ENCODE results near the gene TSACC. TPM values are rescaled to one million over a fixed set of nuclear protein-coding genes. Genes with fewer than 3 reads are reported as not detected.

TSACC gene
- total RNA-seq, 1 experiment from 2014 or later = 1.8 TPM

- BruUV-seq (replicated peaks) = no TSS peak
- peaks cover 52% of the 10 kb centered on the region for H3K27me3 Mint-ChIP-seq (ENCODE audit: insufficient read depth, unreplicated experiment)
- H3K9me3 Mint-ChIP-seq (ENCODE audit: unreplicated experiment) = no peaks in the 10 kb centered on the region
- POLR2A ChIA-PET = no interaction called here
- H3K4me1 Mint-ChIP-seq (ENCODE audit: insufficient read depth, unreplicated experiment) = peaks cover 7% of the 10 kb centered on the region
- no peak overlapping the region for H3K4me3 Mint-ChIP-seq (ENCODE audit: unreplicated experiment)
- peaks cover 6% of the 10 kb centered on the region for H3K36me3 Mint-ChIP-seq (ENCODE audit: insufficient read depth, unreplicated experiment)
- intact Hi-C loops (cut with micrococcal nuclease) = loop anchor here (1.0 kb wide), 1 partner anchor 87 kb away; no protein-coding TSS in a partner anchor
- DNase-seq (ENCODE audit: unreplicated experiment) = no peak
- TF ChIP-seq CTCF (IDR thresholded peaks at IDR 0.05; ENCODE audit: unreplicated experiment) = no peak
- CTCF ChIA-PET = interaction anchor here (0.7 to 10.3 kb wide), 19 partner anchors 9 to 269 kb away, joined by 3 to 121 read pairs (median 4); partner anchors contain the start of gene RHBG
- no peak overlapping the region for H3K27ac Mint-ChIP-seq (ENCODE audit: low read depth, unreplicated experiment)
These were observed 19.7 kb downstream of the TSACC start for GRCh38 chr1:156357977-156358376.

DNA sequence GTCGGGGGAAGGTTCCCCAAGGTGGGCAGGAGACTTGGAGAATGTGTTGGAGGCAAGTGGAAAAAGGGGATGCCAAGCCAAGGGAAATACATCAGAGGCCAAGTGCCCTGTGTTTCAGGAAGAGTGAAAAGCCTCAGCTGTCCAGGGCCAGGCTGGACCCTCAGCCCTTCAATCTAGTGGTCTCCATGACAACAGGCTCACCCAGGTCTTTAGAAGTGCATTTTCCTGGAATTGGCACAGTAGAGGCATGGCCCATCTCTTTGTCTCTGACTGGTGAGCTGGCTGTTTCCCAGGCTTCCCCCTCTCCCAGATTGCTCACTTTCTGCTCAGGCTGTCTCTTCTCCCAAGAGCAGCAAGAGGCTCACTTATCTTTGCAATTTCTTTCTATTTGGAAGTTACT, 20.3 kb downstream of the TSACC start:
- CTCF ChIA-PET = interaction anchor here (0.5 to 10.3 kb wide), 29 partner anchors 8 to 934 kb away, joined by 3 to 121 read pairs (median 4); partner anchors contain the start of gene RHBG

GRCh38 chr1:156359249-156359648, 20.9 kb downstream of the TSACC start:
- ChIA-PET POLR2A (interaction anchor here (0.6 to 1.3 kb wide), 4 partner anchors 11 to 213 kb away, joined by 3 to 6 read pairs (median 4); partner anchors contain the start of genes CCT3, IQGAP3 and TSACC), CTCF (interaction anchor here (0.5 to 10.3 kb wide), 23 partner anchors 9 to 934 kb away, joined by 3 to 121 read pairs (median 4); partner anchors contain the start of gene RHBG)
- TF ChIP-seq CTCF (IDR thresholded peaks at IDR 0.05; ENCODE audit: unreplicated experiment) = no peak

More for the DNA sequence above, 20.3 kb downstream of the TSACC start:
- no peak overlapping the region for H3K4me3 Mint-ChIP-seq (ENCODE audit: unreplicated experiment)
- TF ChIP-seq CTCF (IDR thresholded peaks at IDR 0.05; ENCODE audit: unreplicated experiment) = no peak
- intact Hi-C loops (cut with micrococcal nuclease) = no loop called here
- H3K4me1 Mint-ChIP-seq (ENCODE audit: insufficient read depth, unreplicated experiment) = peaks cover 7% of the 10 kb centered on the region
- H3K36me3 Mint-ChIP-seq (ENCODE audit: insufficient read depth, unreplicated experiment) = peaks cover 6% of the 10 kb centered on the region
- no peaks in the 10 kb centered on the region for H3K9me3 Mint-ChIP-seq (ENCODE audit: unreplicated experiment)
- POLR2A ChIA-PET = interaction anchor here (0.7 to 1.3 kb wide), 3 partner anchors 12 to 103 kb away, joined by 3 to 6 read pairs (median 5); partner anchors contain the start of genes CCT3 and TSACC
- peaks cover 52% of the 10 kb centered on the region for H3K27me3 Mint-ChIP-seq (ENCODE audit: insufficient read depth, unreplicated experiment)
- DNase-seq (ENCODE audit: unreplicated experiment) = no peak
- H3K27ac Mint-ChIP-seq (ENCODE audit: low read depth, unreplicated experiment) = no peak overlapping the region
- BruUV-seq (replicated peaks) = no TSS peak

GRCh38 chr1:156359973-156360372, 21.6 kb downstream of the TSACC start:
- peaks cover 63% of the 10 kb centered on the region for H3K27me3 Mint-ChIP-seq (ENCODE audit: insufficient read depth, unreplicated experiment)
- DNase-seq (ENCODE audit: unreplicated experiment) = peak; percentile 48
- no peaks in the 10 kb centered on the region for H3K9me3 Mint-ChIP-seq (ENCODE audit: unreplicated experiment)
- H3K4me3 Mint-ChIP-seq (ENCODE audit: unreplicated experiment) = no peak overlapping the region
- intact Hi-C loops (cut with micrococcal nuclease) = no loop called here
- POLR2A ChIA-PET = interaction anchor here (0.6 to 1.3 kb wide), 4 partner anchors 13 to 438 kb away, joined by 3 to 5 read pairs (median 3); partner anchors contain the start of genes CCT3 and TSACC
- CTCF ChIA-PET = interaction anchor here (0.5 to 10.3 kb wide), 13 partner anchors 9 to 505 kb away, joined by 3 to 121 read pairs (median 4); no protein-coding TSS in a partner anchor
- no peak for TF ChIP-seq CTCF (IDR thresholded peaks at IDR 0.05; ENCODE audit: unreplicated experiment)
- BruUV-seq (replicated peaks) = no TSS peak
- H3K4me1 Mint-ChIP-seq (ENCODE audit: insufficient read depth, unreplicated experiment) = peaks cover 7% of the 10 kb centered on the region
- H3K27ac Mint-ChIP-seq (ENCODE audit: low read depth, unreplicated experiment) = no peak overlapping the region
- peaks cover 4% of the 10 kb centered on the region for H3K36me3 Mint-ChIP-seq (ENCODE audit: insufficient read depth, unreplicated experiment)

More at GRCh38 chr1:156359249-156359648, 20.9 kb downstream of the TSACC start:
- Mint-ChIP-seq H3K36me3 (ENCODE audit: insufficient read depth, unreplicated experiment) (peaks cover 6% of the 10 kb centered on the region), H3K9me3 (ENCODE audit: unreplicated experiment) (no peaks in the 10 kb centered on the region), H3K4me1 (ENCODE audit: insufficient read depth, unreplicated experiment) (peaks cover 7% of the 10 kb centered on the region), H3K27me3 (ENCODE audit: insufficient read depth, unreplicated experiment) (peaks cover 56% of the 10 kb centered on the region), H3K4me3 (ENCODE audit: unreplicated experiment) (no peak overlapping the region), H3K27ac (ENCODE audit: low read depth, unreplicated experiment) (no peak overlapping the region)
- BruUV-seq (replicated peaks) = no TSS peak
- no peak for DNase-seq (ENCODE audit: unreplicated experiment)
- intact Hi-C loops (cut with micrococcal nuclease) = no loop called here

Measured in MCF 10A (cell line).